Cardiac muscle cell (in vitro differentiated cells and primary cell): Measurements from ENCODE around the gene ROPN1B. TPM values are rescaled to one million over a fixed set of nuclear protein-coding genes. Genes with fewer than 3 reads are reported as not detected.

Experiments
- DNase-seq, 2 donors: peaks; one replicate each; pipeline versions ENCODE4 v3.0.0 to v3.0.0-alpha.2; 2010 to 2017; ENCODE audit warnings: low read depth in 1 of 2, low spot score in 1 of 2
- H3K27ac ChIP-seq: fragments of 200-600 bp; sonication (generic); 2 replicates; pipeline ENCODE4 v1.5.1; 2016
- H3K27me3 ChIP-seq: fragments of 200-600 bp; sonication (generic); 2 replicates; pipeline ENCODE4 v1.6.0; 2016; ENCODE audit warnings: control low read depth
- H3K36me3 ChIP-seq: fragments of 200-600 bp; sonication (generic); 2 replicates; pipeline ENCODE4 v1.5.1; 2016; ENCODE audit warnings: control low read depth
- H3K4me1 ChIP-seq: fragments of 200-600 bp; sonication (generic); 2 replicates; pipeline ENCODE4 v1.8.1; 2017; ENCODE audit warnings: low read depth, mild to moderate bottlenecking, mixed run types
- H3K4me3 ChIP-seq: fragments of 200-600 bp; sonication (generic); 2 replicates; pipeline ENCODE4 v1.5.1; 2016; ENCODE audit warnings: mild to moderate bottlenecking
- H3K9me3 ChIP-seq: fragments of 200-600 bp; sonication (generic); 2 replicates; pipeline ENCODE4 v1.5.1; 2017; ENCODE audit warnings: low read depth, mild to moderate bottlenecking, control low read depth
- CTCF ChIP-seq: IDR thresholded peaks from 2 replicates; pipeline ENCODE4 v1.5.1; 2012; ENCODE audit warnings: low read depth, mild to moderate bottlenecking, low read length
- polyA plus RNA-seq: library from polyadenylated mRNA; unstranded; fragments of >200 nt; fragmentation: Nextera tagmentation; extraction: Ambion mirVana; gene quantifications from 2 replicates; pipeline ENCODE4 v1.2.1, GENCODE V29; 2016
- total RNA-seq: library from RNA; depleted of rRNA; stranded (reverse); fragments of >200 nt; gene quantifications from 2 replicates; pipeline ENCODE4 v1.2.3, GENCODE V29; 2016

The ROPN1B gene
- total and polyA plus RNA-seq, 2 experiments from 2014 or later = not detected

- DNase-seq = no peak
- no peak overlapping the region for H3K4me3 ChIP-seq
- TF ChIP-seq CTCF = no peak
- no peaks in the 10 kb centered on the region for H3K4me1 ChIP-seq
- H3K27ac ChIP-seq = no peak overlapping the region
- H3K36me3 ChIP-seq = no peaks in the 10 kb centered on the region
- H3K27me3 ChIP-seq = no peaks in the 10 kb centered on the region
- H3K9me3 ChIP-seq = no peaks in the 10 kb centered on the region
Observed at GRCh38 chr3:126021702-126022101, 52.7 kb downstream of the ROPN1B start.

GRCh38 chr3:126022741-126023359 is 53.9 kb downstream of the ROPN1B start:
- no peak for DNase-seq
- H3K27ac ChIP-seq = no peak overlapping the region
- H3K27me3 ChIP-seq = no peaks in the 10 kb centered on the region
- no peak for TF ChIP-seq CTCF
- no peaks in the 10 kb centered on the region for H3K9me3 ChIP-seq
- no peaks in the 10 kb centered on the region for H3K36me3 ChIP-seq
- H3K4me1 ChIP-seq = no peaks in the 10 kb centered on the region
- no peak overlapping the region for H3K4me3 ChIP-seq

- Histone ChIP-seq H3K9me3 (no peaks in the 10 kb centered on the region), H3K4me3 (no peak overlapping the region), H3K36me3 (no peaks in the 10 kb centered on the region), H3K27me3 (no peaks in the 10 kb centered on the region), H3K27ac (no peak overlapping the region), H3K4me1 (no peaks in the 10 kb centered on the region)
- TF ChIP-seq CTCF = no peak
- DNase-seq = peak in 1 of 2 donors; percentile 36
Observed at GRCh38 chr3:126023390-126023789, 54.4 kb downstream of the ROPN1B start.

GRCh38 chr3:126024049-126024854 is 55.3 kb downstream of the ROPN1B start:
- no peak for DNase-seq
- no peaks in the 10 kb centered on the region for H3K27me3 ChIP-seq
- no peak for TF ChIP-seq CTCF
- H3K4me3 ChIP-seq = no peak overlapping the region
- H3K36me3 ChIP-seq = no peaks in the 10 kb centered on the region
- H3K27ac ChIP-seq = no peak overlapping the region
- H3K4me1 ChIP-seq = no peaks in the 10 kb centered on the region
- no peaks in the 10 kb centered on the region for H3K9me3 ChIP-seq

- Histone ChIP-seq H3K36me3 (no peaks in the 10 kb centered on the region), H3K4me1 (no peaks in the 10 kb centered on the region), H3K9me3 (no peaks in the 10 kb centered on the region), H3K4me3 (no peak overlapping the region), H3K27ac (no peak overlapping the region), H3K27me3 (no peaks in the 10 kb centered on the region)
- TF ChIP-seq CTCF = no peak
- DNase-seq = no peak
Observed at GRCh38 chr3:126025116-126025729, 56.2 kb downstream of the ROPN1B start.
